ENCODE measurements around the gene RACK1. TPM values are rescaled to one million over a fixed set of nuclear protein-coding genes. Genes with fewer than 3 reads are reported as not detected.

RACK1 gene
- total and polyA plus RNA-seq, 2 of the 13 experiments (the other 11 are each of a cell fraction or from before 2014, with no cell fraction given): 2,514 to 6,141 TPM

GRCh38 chr5:181207214-181207959 is 36.3 kb downstream of the RACK1 start (continued):
- TF ChIP-seq BCLAF1 (IDR thresholded peaks at IDR 0.05) (no peak), PAX8 (CRISPR knock-in tag; IDR thresholded peaks at IDR 0.05; ENCODE audit: borderline replicate concordance) (no peak), ZNF143 (CRISPR knock-in tag; IDR thresholded peaks at IDR 0.05) (no peak), MED1 (CRISPR knock-in tag; IDR thresholded peaks at IDR 0.05) (peak; percentile 42; the same call in 1 of the 2 replicates), ZNF33A (CRISPR knock-in tag; IDR thresholded peaks at IDR 0.05; ENCODE audit: borderline replicate concordance) (no peak), ZFP36 (IDR thresholded peaks at IDR 0.05; ENCODE audit: borderline replicate concordance, low read depth, low read length, partially characterized antibody) (no peak), IRF2 (CRISPR knock-in tag; IDR thresholded peaks at IDR 0.05) (peak; percentile 55; the same call in 1 of the 2 replicates), CREM (IDR thresholded peaks at IDR 0.05) (peak; percentile 49), CREM (CRISPR knock-in tag; IDR thresholded peaks at IDR 0.05) (no peak), SP5 (CRISPR knock-in tag; IDR thresholded peaks at IDR 0.05; ENCODE audit: borderline replicate concordance, low read depth) (no peak), ZNF574 (CRISPR knock-in tag; IDR thresholded peaks at IDR 0.05) (peak; percentile 47; the same call in 1 of the 2 replicates), GABPB1 (CRISPR knock-in tag; IDR thresholded peaks at IDR 0.05) (no peak), GATAD1 (CRISPR knock-in tag; IDR thresholded peaks at IDR 0.05) (no peak), THAP8 (CRISPR knock-in tag; IDR thresholded peaks at IDR 0.05; ENCODE audit: borderline replicate concordance) (no peak), MYNN (CRISPR knock-in tag; IDR thresholded peaks at IDR 0.05; ENCODE audit: low read depth) (0 out of 2 replicates have a peak, but pooled peaks have one; percentile 70), ZBTB42 (CRISPR knock-in tag; IDR thresholded peaks at IDR 0.05) (no peak), KLF9 (CRISPR knock-in tag; IDR thresholded peaks at IDR 0.05; ENCODE audit: low read depth) (no peak), ZFP91 (CRISPR knock-in tag; IDR thresholded peaks at IDR 0.05; ENCODE audit: borderline replicate concordance) (no peak), BRD4 (CRISPR knock-in tag; IDR thresholded peaks at IDR 0.05) (no peak), SP140L (CRISPR knock-in tag; IDR thresholded peaks at IDR 0.05; ENCODE audit: borderline replicate concordance) (no peak), HINFP (CRISPR knock-in tag; IDR thresholded peaks at IDR 0.05; ENCODE audit: low read depth) (no peak)

Data from HepG2 (cell line).